SH-SY5Y (cell line): ENCODE measurements around the gene PRSS36.

Source experiments
- GATA2 ChIP-seq: IDR thresholded peaks from 2 replicates; pipeline ENCODE4 v1.6.1; 2011; ENCODE audit warnings: mild to moderate bottlenecking, low read depth, low read length
- GATA3 ChIP-seq: IDR thresholded peaks from 2 replicates; pipeline ENCODE4 v1.6.1; 2011; ENCODE audit warnings: low read depth, mild to moderate bottlenecking, low read length, moderate library complexity

DNA sequence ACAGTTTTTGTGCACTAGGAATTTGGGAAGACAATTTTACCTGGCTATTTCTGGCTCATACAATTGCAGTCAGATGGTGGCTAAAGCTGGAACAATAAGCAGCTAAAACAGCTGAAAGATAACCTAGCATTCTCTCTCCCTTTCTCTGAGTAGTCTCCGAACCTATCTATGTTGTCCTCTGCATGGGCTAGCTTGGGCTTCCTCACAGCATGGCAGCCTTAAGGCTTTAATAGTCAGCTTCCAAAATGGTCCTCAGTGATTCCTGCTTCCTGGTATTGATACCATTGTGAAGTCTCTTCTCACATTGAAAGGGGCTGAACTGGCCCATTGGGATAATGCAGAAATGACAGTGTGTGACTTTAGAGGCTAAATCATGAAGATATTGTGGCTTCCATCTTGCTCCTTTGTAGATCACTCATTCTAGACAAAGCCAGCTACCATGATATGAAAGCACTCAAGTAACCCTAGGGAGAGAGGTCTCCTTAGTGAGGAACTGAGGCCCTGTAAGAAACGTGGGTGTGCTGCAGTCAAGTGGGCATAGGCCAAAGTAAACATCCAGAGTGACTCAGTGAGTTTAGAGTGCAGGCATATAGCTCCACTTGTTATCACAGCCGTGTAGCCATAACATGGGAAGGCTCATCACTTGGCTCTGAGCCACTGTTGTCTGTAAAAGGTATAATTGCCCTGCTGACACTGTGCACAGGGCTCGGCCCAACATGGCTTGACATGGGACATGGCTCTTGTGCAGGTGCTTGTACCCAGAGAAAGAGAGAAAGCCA, 49.8 kb downstream of the PRSS36 start:
- TF ChIP-seq GATA2 (no peak), GATA3 (no peak)
